Left lung (tissue), 10 donors: ENCODE data around the gene HSD3B7. TPM values are rescaled to one million over a fixed set of nuclear protein-coding genes. Genes with fewer than 3 reads are reported as not detected.

ENCODE experiments used
- ATAC-seq: fragments of 200-7000 bp; cut with Tn5 transposase; one replicate; pipeline ENCODE4 v1.9.1; 2020; ENCODE audit warnings: moderate library complexity
- DNase-seq, 4 donors: peaks; one replicate each; pipeline ENCODE4 v3.0.0-alpha.2; 2013 to 2020
- H3K27ac ChIP-seq, 2 donors: fragments of 200-600 bp; sonication (generic) in 1 of 2; one replicate each; pipeline versions ENCODE4 v1.5.0 to v1.8.0; 2020 to 2021
- H3K27me3 ChIP-seq, 2 donors: fragments of 200-600 bp; sonication (generic) in 1 of 2; one replicate each; pipeline versions ENCODE4 v1.5.0 to v1.8.0; 2020 to 2021
- H3K36me3 ChIP-seq, 2 donors: fragments of 200-600 bp; sonication (generic) in 1 of 2; one replicate each; pipeline versions ENCODE4 v1.5.0 to v1.8.0; 2020 to 2021
- H3K4me1 ChIP-seq, 2 donors: fragments of 200-600 bp; one replicate each; pipeline ENCODE4 v1.8.0; 2021
- H3K4me3 ChIP-seq, 2 donors: fragments of 200-600 bp; sonication (generic) in 1 of 2; one replicate each; pipeline versions ENCODE4 v1.5.0 to v1.8.0; 2020 to 2021; ENCODE audit warnings: mild to moderate bottlenecking in 1 of 2
- H3K9me3 ChIP-seq, 2 donors: fragments of 200-600 bp; sonication (generic) in 1 of 2; one replicate each; pipeline versions ENCODE4 v1.5.0 to v1.8.0; 2020 to 2021
- CTCF ChIP-seq, 2 donors: fragments of 200-600 bp; sonication (generic) in 1 of 2; IDR thresholded peaks; one replicate each; pipeline versions ENCODE4 v1.5.0 to v1.8.0; 2021; ENCODE audit warnings: antibody characterized with exemption in 2 of 2
- intact Hi-C, 2 donors: fragments of 100-400 bp; cut with DNase I; formaldehyde crosslinking; loops; one replicate each; pipeline versions ENCODE4 v1.11.2 to v1.14.2; 2022
- polyA plus RNA-seq, 6 donors: library from polyadenylated mRNA; unstranded; fragments of 120-200 nt; gene quantifications; one replicate each; pipeline ENCODE4 v1.2.1, GENCODE V29; 2013; ENCODE audit not compliant: insufficient read length in 6 of 6
- total RNA-seq, 2 donors: library from RNA; stranded (reverse); fragmentation: NEBNext Ultra II Directional; extraction: Animal tissue kit (Norgen Biotek cat#: 25700); gene quantifications; one replicate each; pipeline ENCODE4 v1.2.1, GENCODE V29; 2021
- donor health status: DM: no; HTN: yes; CAD: no.
- donor health status: DM: no; HTN: no; CAD: no.

HSD3B7 gene
- total and polyA plus RNA-seq, 8 donors, result 3.9 to 28.4 (median 4.8) TPM

- Histone ChIP-seq H3K36me3 (no peaks in the 10 kb centered on the region), H3K4me3 (no peak overlapping the region), H3K4me1 (no peaks in the 10 kb centered on the region), H3K9me3 (no peaks in the 10 kb centered on the region), H3K27me3 (peaks cover 21 to 70% of the 10 kb centered on the region in 2 donors), H3K27ac (no peak overlapping the region)
- no peak for TF ChIP-seq CTCF (IDR thresholded peaks at IDR 0.05)
- ATAC-seq (no peak), DNase-seq (no peak)
- intact Hi-C loops, result loop anchor here in 1 of 2 donors (10.0 kb wide), 1 partner anchor 69 kb away; the partner anchor contains the start of genes ZNF646 and ZNF668
Measured at GRCh38 chr16:31005350-31006085, 20.5 kb downstream of the HSD3B7 start.

GRCh38 chr16:31006086-31006385 is 21.0 kb downstream of the HSD3B7 start:
- Histone ChIP-seq H3K4me1 (no peaks in the 10 kb centered on the region), H3K36me3 (no peaks in the 10 kb centered on the region), H3K27ac (no peak overlapping the region), H3K27me3 (peaks cover 26 to 76% of the 10 kb centered on the region in 2 donors), H3K4me3 (no peak overlapping the region), H3K9me3 (no peaks in the 10 kb centered on the region)
- DNase-seq, result no peak
- intact Hi-C loops, result loop anchor here in 1 of 2 donors (10.0 kb wide), 1 partner anchor 69 kb away; the partner anchor contains the start of genes ZNF646 and ZNF668
- no peak for TF ChIP-seq CTCF (IDR thresholded peaks at IDR 0.05)
- ATAC-seq, result no peak

- TF ChIP-seq CTCF (IDR thresholded peaks at IDR 0.05), result no peak
- ATAC-seq, result no peak
Measured at GRCh38 chr16:31006589-31006988, 21.6 kb downstream of the HSD3B7 start.

GRCh38 chr16:31007684-31008083 is 22.7 kb downstream of the HSD3B7 start:
- H3K27ac ChIP-seq, result no peak overlapping the region
- H3K27me3 ChIP-seq, result peaks cover 38 to 80% of the 10 kb centered on the region in 2 donors
- no peaks in the 10 kb centered on the region for H3K36me3 ChIP-seq
- H3K4me3 ChIP-seq, result no peak overlapping the region
- intact Hi-C loops, result loop anchor here in 1 of 2 donors (10.0 kb wide), 1 partner anchor 67 kb away; the partner anchor contains the start of genes ZNF646 and ZNF668
- ATAC-seq (no peak), DNase-seq (no peak)
- H3K4me1 ChIP-seq, result no peaks in the 10 kb centered on the region
- TF ChIP-seq CTCF (IDR thresholded peaks at IDR 0.05), result no peak
- no peaks in the 10 kb centered on the region for H3K9me3 ChIP-seq

More at GRCh38 chr16:31006589-31006988, 21.6 kb downstream of the HSD3B7 start:
- Histone ChIP-seq H3K27me3 (peaks cover 32 to 79% of the 10 kb centered on the region in 2 donors), H3K36me3 (no peaks in the 10 kb centered on the region), H3K4me3 (no peak overlapping the region), H3K9me3 (no peaks in the 10 kb centered on the region), H3K4me1 (no peaks in the 10 kb centered on the region), H3K27ac (no peak overlapping the region)
- DNase-seq, result no peak
- intact Hi-C loops, result loop anchor here in 1 of 2 donors (10.0 kb wide), 1 partner anchor 68 kb away; the partner anchor contains the start of genes ZNF646 and ZNF668

- no peaks in the 10 kb centered on the region for H3K9me3 ChIP-seq
- H3K27ac ChIP-seq, result no peak overlapping the region
- intact Hi-C loops, result loop anchor here in 1 of 2 donors (10.0 kb wide), 1 partner anchor 67 kb away; the partner anchor contains the start of genes ZNF646 and ZNF668
- H3K27me3 ChIP-seq, result peaks cover 38 to 84% of the 10 kb centered on the region in 2 donors
- no peak overlapping the region for H3K4me3 ChIP-seq
- no peaks in the 10 kb centered on the region for H3K36me3 ChIP-seq
- H3K4me1 ChIP-seq, result no peaks in the 10 kb centered on the region
- ATAC-seq, result no peak
- DNase-seq, result no peak
- no peak for TF ChIP-seq CTCF (IDR thresholded peaks at IDR 0.05)
Measured at GRCh38 chr16:31008149-31008548, 23.1 kb downstream of the HSD3B7 start.
